ENCODE data around the gene CAMK4.

- TF ChIP-seq, protein P1, sequence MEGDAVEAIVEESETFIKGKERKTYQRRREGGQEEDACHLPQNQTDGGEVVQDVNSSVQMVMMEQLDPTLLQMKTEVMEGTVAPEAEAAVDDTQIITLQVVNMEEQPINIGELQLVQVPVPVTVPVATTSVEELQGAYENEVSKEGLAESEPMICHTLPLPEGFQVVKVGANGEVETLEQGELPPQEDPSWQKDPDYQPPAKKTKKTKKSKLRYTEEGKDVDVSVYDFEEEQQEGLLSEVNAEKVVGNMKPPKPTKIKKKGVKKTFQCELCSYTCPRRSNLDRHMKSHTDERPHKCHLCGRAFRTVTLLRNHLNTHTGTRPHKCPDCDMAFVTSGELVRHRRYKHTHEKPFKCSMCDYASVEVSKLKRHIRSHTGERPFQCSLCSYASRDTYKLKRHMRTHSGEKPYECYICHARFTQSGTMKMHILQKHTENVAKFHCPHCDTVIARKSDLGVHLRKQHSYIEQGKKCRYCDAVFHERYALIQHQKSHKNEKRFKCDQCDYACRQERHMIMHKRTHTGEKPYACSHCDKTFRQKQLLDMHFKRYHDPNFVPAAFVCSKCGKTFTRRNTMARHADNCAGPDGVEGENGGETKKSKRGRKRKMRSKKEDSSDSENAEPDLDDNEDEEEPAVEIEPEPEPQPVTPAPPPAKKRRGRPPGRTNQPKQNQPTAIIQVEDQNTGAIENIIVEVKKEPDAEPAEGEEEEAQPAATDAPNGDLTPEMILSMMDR (optimal IDR thresholded peaks at IDR 0.05 in 1 of 3, IDR thresholded peaks at IDR 0.05 in 1 of 3, conservative IDR thresholded peaks at IDR 0.05 in 1 of 3; ENCODE audit: extremely low read depth in 1 of 3, insufficient read depth in 2 of 3, low read length in 3 of 3): no peak
- no peak for TF ChIP-seq EZH2 (IDR thresholded peaks at IDR 0.05; ENCODE audit: low read length)
These were observed 271.0 kb downstream of the CAMK4 start for GRCh38 chr5:111495159-111495558.

Measured in keratinocyte (primary cell).